ENCODE measurements around the gene PTPN5. TPM values are rescaled to one million over a fixed set of nuclear protein-coding genes. Genes with fewer than 3 reads are reported as not detected.

Gene PTPN5
- total RNA-seq, 1 experiment from 2014 or later, result not detected

GRCh38 chr11:18699848-18700261, 91.7 kb downstream of the PTPN5 start:
- Histone ChIP-seq H3K4me2 (peak overlapping the region; percentile 90), H3K27ac (no peak overlapping the region), H3K9me3 (ENCODE audit: insufficient read depth, low read depth) (no peaks in the 10 kb centered on the region), H3K4me1 (replicated peaks; ENCODE audit: insufficient read depth) (peaks cover 35% of the 10 kb centered on the region), H2AFZ (no peak overlapping the region), H3K27me3 (ENCODE audit: insufficient read depth, low read depth) (no peaks in the 10 kb centered on the region), H3K9me2 (ENCODE audit: insufficient read depth) (no peaks in the 10 kb centered on the region; the same call in 1 of the 2 replicates), H3K4me3 (peak overlapping the region; percentile 81; the same call in 1 of the 2 replicates), H3K36me3 (ENCODE audit: low read depth) (no peaks in the 10 kb centered on the region), H3F3A (ENCODE audit: insufficient read depth, low read depth) (peaks cover 23% of the 10 kb centered on the region; the same call in 1 of the 2 replicates), H4K20me1 (ENCODE audit: insufficient read depth) (no peaks in the 10 kb centered on the region), H3K79me2 (ENCODE audit: low read depth) (no peaks in the 10 kb centered on the region)
- TF ChIP-seq CTCF (conservative IDR thresholded peaks at IDR 0.05), result no peak
- no peak for TF ChIP-seq EZH2 (IDR thresholded peaks at IDR 0.05; ENCODE audit: low read depth)
- intact Hi-C loops (cut with micrococcal nuclease; ENCODE audit: unreplicated experiment), result no loop called here
- BruUV-seq (replicated peaks), result no TSS peak
- POLR2A ChIA-PET (ENCODE audit: unreplicated experiment), result interaction anchor here (0.6 kb wide), 1 partner anchor 1424 kb away, joined by 8 read pairs; no protein-coding TSS in a partner anchor
- no peak for DNase-seq
- CTCF ChIA-PET, result no interaction called here

DNA sequence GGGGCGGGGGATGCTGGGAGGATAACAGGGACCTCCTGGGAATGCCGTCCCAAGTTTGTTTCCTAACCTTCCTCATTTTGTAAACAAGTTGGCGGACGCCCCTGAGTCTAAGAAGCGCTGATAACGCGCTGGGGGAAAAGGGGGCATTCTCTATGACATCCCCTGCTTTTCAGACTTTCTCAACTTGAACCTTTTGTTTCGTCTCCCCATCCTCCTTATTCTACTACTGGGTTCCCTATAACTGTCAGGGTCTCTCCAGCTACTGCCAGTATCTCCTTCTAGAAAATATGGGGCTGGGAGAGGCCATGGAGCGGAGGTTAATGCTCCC, 92.4 kb downstream of the PTPN5 start:
- no peak overlapping the region for H3K27ac ChIP-seq
- TF ChIP-seq EZH2 (IDR thresholded peaks at IDR 0.05; ENCODE audit: low read depth), result no peak
- no peak for TF ChIP-seq CTCF (conservative IDR thresholded peaks at IDR 0.05)
- peaks cover 35% of the 10 kb centered on the region for H3K4me1 ChIP-seq (replicated peaks; ENCODE audit: insufficient read depth)
- H3K9me2 ChIP-seq (ENCODE audit: insufficient read depth), result no peaks in the 10 kb centered on the region; the same call in 1 of the 2 replicates
- peak overlapping the region; percentile 81 for H3K4me3 ChIP-seq
- H3K36me3 ChIP-seq (ENCODE audit: low read depth), result no peaks in the 10 kb centered on the region
- H3K4me2 ChIP-seq, result peak overlapping the region; percentile 90
- peaks cover 24% of the 10 kb centered on the region; the same call in 1 of the 2 replicates for H3F3A ChIP-seq (ENCODE audit: insufficient read depth, low read depth)
- no peaks in the 10 kb centered on the region for H3K79me2 ChIP-seq (ENCODE audit: low read depth)
- no peaks in the 10 kb centered on the region for H4K20me1 ChIP-seq (ENCODE audit: insufficient read depth)
- intact Hi-C loops (cut with micrococcal nuclease; ENCODE audit: unreplicated experiment), result no loop called here
- no peaks in the 10 kb centered on the region for H3K9me3 ChIP-seq (ENCODE audit: insufficient read depth, low read depth)
- no TSS peak for BruUV-seq (replicated peaks)
- no peaks in the 10 kb centered on the region for H3K27me3 ChIP-seq (ENCODE audit: insufficient read depth, low read depth)
- CTCF ChIA-PET, result no interaction called here
- POLR2A ChIA-PET (ENCODE audit: unreplicated experiment), result no interaction called here
- peak overlapping the region; percentile 70 for H2AFZ ChIP-seq
- DNase-seq, result no peak

DNA sequence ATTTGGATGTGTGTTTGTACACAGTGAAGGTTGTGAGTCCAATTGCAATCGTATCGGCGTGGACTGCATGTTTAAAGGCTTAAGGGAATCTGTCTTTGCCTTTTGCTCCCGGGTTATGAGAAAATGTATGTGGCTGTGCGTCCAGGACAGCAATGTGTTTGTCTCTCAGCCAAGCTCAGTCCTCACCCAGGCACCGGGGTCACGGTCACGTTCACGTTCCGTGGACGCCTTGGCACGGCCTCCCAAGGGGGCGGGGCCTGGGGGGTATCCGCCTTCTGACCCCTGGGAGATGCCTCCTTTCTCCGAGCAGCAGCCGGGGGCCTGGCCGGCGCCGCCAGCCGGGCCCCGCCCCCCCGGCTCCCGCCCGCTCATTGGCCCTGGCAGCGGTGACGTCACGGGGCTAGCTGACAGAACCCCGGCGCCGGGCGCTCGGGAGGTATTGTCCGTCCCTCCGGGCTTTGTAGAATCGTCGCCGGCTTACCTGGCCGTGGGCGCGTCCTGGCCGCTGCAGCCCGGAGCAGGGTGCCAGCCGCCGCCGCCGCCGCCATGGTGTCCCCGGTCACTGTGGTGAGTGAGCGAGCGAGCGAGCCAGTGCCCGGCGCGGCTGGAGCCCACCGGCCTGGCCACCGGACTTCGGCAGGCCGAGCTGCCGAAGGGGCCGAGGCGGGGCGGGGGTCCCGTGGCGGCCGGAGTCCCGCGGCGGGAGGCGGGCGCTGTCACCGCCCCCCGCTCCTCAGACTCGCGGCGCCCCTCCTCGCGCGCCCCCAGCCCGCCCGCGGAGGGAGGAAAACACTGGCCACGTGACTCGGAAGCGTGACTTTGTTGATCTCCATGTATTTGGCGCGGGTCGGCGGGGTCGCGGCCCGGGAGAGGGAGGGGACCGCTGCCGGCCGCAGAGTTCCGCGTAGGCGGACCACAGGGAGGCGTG, 93.0 kb downstream of the PTPN5 start, which contains the start of gene TMEM86A:
TMEM86A (plus strand) TSS at position 439 of the 928 bp plus-strand sequence; CDS start at position 547, 108 bp downstream.
- H3K9me3 ChIP-seq (ENCODE audit: insufficient read depth, low read depth), result no peaks in the 10 kb centered on the region
- POLR2A ChIA-PET (ENCODE audit: unreplicated experiment), result interaction anchor here (0.5 to 0.7 kb wide), 2 partner anchors 42 to 329 kb away, joined by 4 to 6 read pairs; no protein-coding TSS in a partner anchor
- no TSS peak for BruUV-seq (replicated peaks)
- no peaks in the 10 kb centered on the region for H3K36me3 ChIP-seq (ENCODE audit: low read depth)
- peak within 1 kb of the TSS; percentile 90 for H3K4me2 ChIP-seq
- intact Hi-C loops (cut with micrococcal nuclease; ENCODE audit: unreplicated experiment), result no loop called here
- peak within 1 kb of the TSS; percentile 70 for H2AFZ ChIP-seq
- peak; percentile 72 to 90 for DNase-seq
- CTCF ChIA-PET, result no interaction called here
- H3K27me3 ChIP-seq (ENCODE audit: insufficient read depth, low read depth), result no peaks in the 10 kb centered on the region
- no peaks in the 10 kb centered on the region; the same call in 1 of the 2 replicates for H3K9me2 ChIP-seq (ENCODE audit: insufficient read depth)
- no peak within 1 kb of the TSS for H3K27ac ChIP-seq
- H3K4me3 ChIP-seq, result peak within 1 kb of the TSS; percentile 81
- peaks cover 24% of the 10 kb centered on the region; the same call in 1 of the 2 replicates for H3F3A ChIP-seq (ENCODE audit: insufficient read depth, low read depth)
- no peaks in the 10 kb centered on the region for H3K79me2 ChIP-seq (ENCODE audit: low read depth)
- peaks cover 35% of the 10 kb centered on the region for H3K4me1 ChIP-seq (replicated peaks; ENCODE audit: insufficient read depth)
- TF ChIP-seq CTCF (conservative IDR thresholded peaks at IDR 0.05), result no peak
- no peak for TF ChIP-seq EZH2 (IDR thresholded peaks at IDR 0.05; ENCODE audit: low read depth)
- H4K20me1 ChIP-seq (ENCODE audit: insufficient read depth), result no peaks in the 10 kb centered on the region

Data from PC-9 (cell line).